Measurements from ENCODE around the gene AGO3.

Gene AGO3

GRCh38 chr1:36083635-36084496 lies 153.0 kb downstream of the AGO3 start, which contains the start of gene TEKT2:
TSS of gene TEKT2 (plus strand) at chr1:36084094. CDS start at chr1:36084922, 828 bp downstream.
- DNase-seq (ENCODE audit: low read depth), result no peak

DNA sequence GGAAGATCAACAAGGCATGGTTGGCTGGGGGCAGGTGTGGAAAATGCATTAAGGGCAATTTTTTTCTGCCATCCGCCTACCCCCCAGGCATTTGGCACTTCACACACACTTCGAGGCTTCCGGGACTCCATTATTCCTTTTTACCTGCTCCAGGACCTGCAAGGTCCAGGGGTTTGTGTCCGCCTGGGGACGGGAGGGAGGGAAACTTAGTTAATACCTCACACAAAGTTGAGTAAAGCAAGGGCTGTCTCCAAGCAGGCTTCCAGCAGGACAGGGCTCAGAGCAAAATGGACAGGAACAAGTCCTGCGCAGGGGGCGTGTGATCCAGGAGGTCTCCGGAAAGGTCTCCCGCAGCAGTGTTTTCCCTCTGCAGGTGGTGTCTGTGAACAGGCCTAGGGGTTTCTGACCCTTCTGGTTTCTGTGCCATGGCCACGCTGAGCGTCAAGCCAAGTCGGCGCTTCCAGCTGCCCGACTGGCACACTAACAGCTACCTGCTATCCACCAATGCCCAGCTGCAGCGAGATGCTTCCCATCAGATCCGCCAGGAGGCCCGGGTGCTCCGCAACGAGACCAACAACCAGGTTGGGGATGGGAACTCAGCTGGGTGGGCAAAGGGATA lies 153.7 kb downstream of the AGO3 start:
- DNase-seq (ENCODE audit: low read depth), result no peak

GRCh38 chr1:36085126-36085525 lies 154.2 kb downstream of the AGO3 start:
- no peak for DNase-seq (ENCODE audit: low read depth)

- DNase-seq (ENCODE audit: low read depth), result no peak
Measured at GRCh38 chr1:36085686-36086526, 155.0 kb downstream of the AGO3 start.

DNA sequence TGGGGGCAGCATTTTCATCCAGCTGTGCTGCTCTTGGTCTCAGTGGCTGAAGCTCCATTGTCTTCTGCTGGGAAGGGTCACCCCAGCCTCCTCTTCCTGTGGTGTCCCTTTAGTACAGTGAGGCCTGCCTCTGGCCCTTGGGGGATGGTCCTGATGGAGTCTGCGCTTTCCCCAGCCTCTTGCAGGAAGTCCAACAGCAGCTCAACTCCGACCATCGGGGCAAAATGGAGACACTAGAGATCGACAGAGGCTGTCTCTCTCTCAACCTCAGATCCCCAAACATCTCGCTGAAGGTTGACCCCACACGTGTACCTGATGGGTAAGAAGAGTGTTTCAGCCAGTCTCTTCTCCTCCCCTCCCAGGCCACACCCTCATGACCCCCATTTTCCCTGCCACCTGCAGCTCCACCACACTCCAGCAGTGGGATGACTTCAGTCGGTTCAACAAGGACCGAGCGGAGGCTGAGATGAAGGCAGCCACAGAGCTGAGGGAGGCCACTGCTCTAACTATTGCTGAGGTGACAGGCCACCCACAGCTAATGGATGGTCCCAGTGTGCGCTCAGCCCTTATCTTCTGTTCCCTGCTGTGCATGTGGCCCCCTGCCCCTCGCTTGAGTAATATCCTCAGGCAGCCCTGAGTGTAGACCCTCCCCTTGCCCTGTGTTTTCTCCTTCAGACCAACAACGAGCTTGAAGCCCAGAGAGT lies 155.8 kb downstream of the AGO3 start:
- DNase-seq (ENCODE audit: low read depth), result no peak

DNA sequence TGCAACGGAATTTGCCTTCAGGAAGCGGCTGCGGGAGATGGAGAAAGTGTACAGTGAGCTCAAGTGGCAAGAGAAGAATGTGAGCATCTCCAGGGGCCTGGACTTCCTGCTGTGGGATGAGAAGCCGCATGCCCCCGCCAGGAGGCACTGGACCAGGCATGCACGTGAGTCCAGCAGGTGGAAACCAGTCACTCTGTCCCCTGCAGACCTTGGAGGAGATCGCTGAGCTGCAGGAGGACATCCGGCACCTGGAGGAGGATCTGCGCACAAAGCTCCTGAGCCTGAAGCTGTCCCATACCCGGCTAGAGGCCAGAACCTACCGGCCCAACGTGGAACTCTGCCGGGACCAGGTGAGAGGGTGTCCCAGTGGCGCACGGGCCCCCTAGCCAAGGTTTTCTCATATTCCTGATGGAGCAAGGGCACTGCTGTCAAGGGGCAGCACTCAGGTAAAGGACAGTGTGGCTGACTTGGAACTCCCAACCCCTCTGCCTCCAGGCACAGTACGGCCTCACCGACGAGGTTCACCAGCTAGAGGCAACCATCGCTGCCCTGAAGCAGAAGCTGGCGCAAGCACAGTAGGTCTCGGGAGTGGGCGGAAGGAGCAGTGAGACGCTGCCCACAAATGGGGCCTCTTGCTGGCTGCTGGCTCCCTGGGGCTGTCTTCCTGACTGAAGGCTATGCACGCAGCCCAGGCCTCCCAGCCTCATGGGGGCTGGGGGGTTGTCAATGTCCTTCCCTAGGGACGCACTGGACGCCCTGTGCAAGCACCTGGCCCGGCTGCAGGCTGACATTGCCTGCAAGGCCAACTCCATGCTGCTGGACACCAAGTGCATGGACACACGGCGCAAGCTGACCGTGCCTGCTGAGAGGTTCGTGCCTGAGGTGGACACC lies 156.6 kb downstream of the AGO3 start:
- no peak for DNase-seq (ENCODE audit: low read depth)

DNA sequence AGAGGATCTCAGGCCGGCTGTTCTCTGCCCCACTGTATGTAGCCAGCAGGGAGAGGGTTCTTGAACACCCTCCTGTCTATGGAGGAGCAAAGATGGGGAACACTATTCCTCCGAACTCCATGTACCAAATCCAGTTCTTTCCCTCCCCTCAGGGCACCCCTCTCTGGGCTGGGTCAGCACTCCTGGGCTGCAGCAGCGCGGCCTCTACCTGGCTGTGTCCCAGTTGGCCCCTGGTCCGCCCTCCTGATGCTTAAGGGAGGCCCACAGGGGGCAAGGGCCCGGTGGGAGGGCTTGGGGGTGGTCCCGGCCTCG lies 157.3 kb downstream of the AGO3 start:
- DNase-seq (ENCODE audit: low read depth), result no peak

GRCh38 chr1:36088577-36089392 lies 157.9 kb downstream of the AGO3 start, which contains the start of gene ADPRS:
TSS of gene ADPRS (plus strand) at chr1:36088892. CDS start at chr1:36088905, 13 bp downstream.
- peak; percentile 84 for DNase-seq (ENCODE audit: low read depth)

GRCh38 chr1:36089393-36090121 lies 158.7 kb downstream of the AGO3 start:
- no peak for DNase-seq (ENCODE audit: low read depth)

GRCh38 chr1:36091141-36091540 lies 160.2 kb downstream of the AGO3 start:
- no peak for DNase-seq (ENCODE audit: low read depth)

DNA sequence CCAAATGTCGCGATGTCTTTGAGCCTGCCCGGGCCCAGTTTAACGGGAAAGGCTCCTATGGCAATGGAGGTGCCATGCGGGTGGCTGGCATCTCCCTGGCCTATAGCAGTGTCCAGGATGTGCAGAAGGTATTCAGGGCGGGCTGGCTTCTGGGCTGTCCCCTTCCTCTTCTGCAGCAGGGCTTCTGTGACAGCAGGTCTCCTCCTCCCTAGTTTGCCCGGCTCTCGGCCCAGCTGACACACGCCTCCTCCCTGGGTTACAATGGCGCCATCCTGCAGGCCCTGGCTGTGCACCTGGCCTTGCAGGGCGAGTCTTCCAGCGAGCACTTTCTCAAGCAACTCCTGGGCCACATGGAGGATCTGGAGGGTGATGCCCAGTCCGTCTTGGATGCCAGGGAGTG lies 160.8 kb downstream of the AGO3 start:
- DNase-seq (ENCODE audit: low read depth), result no peak

GRCh38 chr1:36092166-36092797 lies 161.4 kb downstream of the AGO3 start:
- no peak for DNase-seq (ENCODE audit: low read depth)

- DNase-seq (ENCODE audit: low read depth), result no peak
Measured at GRCh38 chr1:36092798-36093185, 161.9 kb downstream of the AGO3 start.

GRCh38 chr1:36093226-36093625 lies 162.3 kb downstream of the AGO3 start:
- no peak for DNase-seq (ENCODE audit: low read depth)

DNA sequence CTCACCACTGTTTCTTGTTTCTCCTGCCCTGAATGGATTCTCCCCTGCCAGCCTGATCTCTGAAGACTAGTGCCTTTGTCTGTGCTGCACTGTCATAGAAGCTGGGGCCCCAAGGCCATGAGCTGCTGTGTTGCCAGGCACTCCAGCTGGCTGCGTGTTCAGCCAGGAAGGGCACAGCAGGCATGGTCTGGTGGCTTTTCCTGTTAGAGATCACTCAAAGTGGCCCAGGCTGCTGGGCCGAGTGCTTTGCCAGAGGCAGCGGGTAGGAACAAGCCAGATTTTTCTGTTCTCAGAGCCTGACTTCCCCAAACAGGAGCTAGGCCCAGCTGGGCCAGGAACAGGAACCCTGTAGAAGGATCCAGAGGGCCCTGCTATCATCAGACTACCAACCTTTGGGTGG lies 163.0 kb downstream of the AGO3 start:
- DNase-seq (ENCODE audit: low read depth), result no peak

- DNase-seq (ENCODE audit: low read depth), result no peak
Measured at GRCh38 chr1:36094621-36095061, 163.7 kb downstream of the AGO3 start.

- no peak for DNase-seq (ENCODE audit: low read depth)
Measured at GRCh38 chr1:36095760-36096405, 165.0 kb downstream of the AGO3 start.
